Right lobe of liver (tissue), 4 donors: Measurements from ENCODE around the gene METRNL.
"Not testable (repeated sequence)": the region's sequence is repeated elsewhere in the genome, so short reads cannot be mapped to it uniquely, and the experiment has no call there.

Experiments
- CTCF ChIP-seq, 4 donors: fragments of 200-600 bp in 3 of 4; fragments of 450-650 bp in 1 of 4; IDR thresholded peaks; one replicate each; pipeline versions ENCODE4 v1.5.1 to v1.8.0; 2016 to 2022; ENCODE audit warnings: antibody characterized with exemption in 4 of 4, mild to moderate bottlenecking in 2 of 4
- POLR2A ChIP-seq: fragments of 450-650 bp; IDR thresholded peaks from one replicate; pipeline ENCODE4 v1.6.1; 2017; ENCODE audit warnings: antibody characterized with exemption, mild to moderate bottlenecking
- donor health status: DM: no; HTN: no; CAD: no.
- donor health status: DM: no; HTN: no; CAD: no.
- donor health status: DM: no; HTN: yes; CAD: no.

- not testable (repeated sequence) for TF ChIP-seq POLR2A; CTCF (IDR thresholded peaks at IDR 0.05)
These were observed 60.8 kb downstream of the METRNL start for GRCh38 chr17:83140249-83140566.
